ENCODE data around the gene RAD18.

The RAD18 gene

GRCh38 chr3:8962226-8962861 is 928 bp downstream of the RAD18 start:
- in situ Hi-C loops (cut with HindIII; ENCODE audit: low sequenced_read_pairs) = no loop called here
- H3K4me3 ChIP-seq (ENCODE audit: low read depth, low read length) = peak overlapping the region; percentile 83
- no peak for TF ChIP-seq CTCF (IDR thresholded peaks at IDR 0.05; ENCODE audit: low read depth, low read length, missing control alignments)
- DNase-seq (ENCODE audit: low read depth) = no peak

GRCh38 chr3:8959668-8960067 is 3.6 kb downstream of the RAD18 start:
- no peak overlapping the region for H3K4me3 ChIP-seq (ENCODE audit: low read depth, low read length)
- no peak for TF ChIP-seq CTCF (IDR thresholded peaks at IDR 0.05; ENCODE audit: low read depth, low read length, missing control alignments)
- DNase-seq (ENCODE audit: low read depth) = no peak
- in situ Hi-C loops (cut with HindIII; ENCODE audit: low sequenced_read_pairs) = no loop called here

GRCh38 chr3:8954938-8955763 is 8.1 kb downstream of the RAD18 start:
- no peak for TF ChIP-seq CTCF (IDR thresholded peaks at IDR 0.05; ENCODE audit: low read depth, low read length, missing control alignments)
- DNase-seq (ENCODE audit: low read depth) = peak; percentile 33
- H3K4me3 ChIP-seq (ENCODE audit: low read depth, low read length) = no peak overlapping the region
- in situ Hi-C loops (cut with HindIII; ENCODE audit: low sequenced_read_pairs) = no loop called here

- DNase-seq (ENCODE audit: low read depth) = no peak
- no peak for TF ChIP-seq CTCF (IDR thresholded peaks at IDR 0.05; ENCODE audit: low read depth, low read length, missing control alignments)
- in situ Hi-C loops (cut with HindIII; ENCODE audit: low sequenced_read_pairs) = no loop called here
- no peak overlapping the region for H3K4me3 ChIP-seq (ENCODE audit: low read depth, low read length)
Measured at GRCh38 chr3:8953313-8953712, 10.0 kb downstream of the RAD18 start.

GRCh38 chr3:8952130-8952529 is 11.1 kb downstream of the RAD18 start:
- no peak overlapping the region for H3K4me3 ChIP-seq (ENCODE audit: low read depth, low read length)
- in situ Hi-C loops (cut with HindIII; ENCODE audit: low sequenced_read_pairs) = no loop called here
- no peak for TF ChIP-seq CTCF (IDR thresholded peaks at IDR 0.05; ENCODE audit: low read depth, low read length, missing control alignments)
- DNase-seq (ENCODE audit: low read depth) = no peak

GRCh38 chr3:8945890-8946600 is 17.2 kb downstream of the RAD18 start:
- TF ChIP-seq CTCF (IDR thresholded peaks at IDR 0.05; ENCODE audit: low read depth, low read length, missing control alignments) = no peak
- H3K4me3 ChIP-seq (ENCODE audit: low read depth, low read length) = no peak overlapping the region
- DNase-seq (ENCODE audit: low read depth) = no peak
- in situ Hi-C loops (cut with HindIII; ENCODE audit: low sequenced_read_pairs) = no loop called here
